GM19467 (cell line): Measurements from ENCODE around the gene CNIH3.

Experiments used
- ATAC-seq: cut with Tn5 transposase; IDR thresholded peaks from one replicate; pipeline ENCODE4 v1.9.1; 2021; ENCODE audit warnings: mild to moderate bottlenecking, moderate library complexity; ENCODE audit not compliant: unreplicated experiment

The CNIH3 gene

GRCh38 chr1:224613486-224613885, 2.6 kb upstream of the CNIH3 start:
- ATAC-seq, result no peak

GRCh38 chr1:224616756-224617409, 766 bp downstream of the CNIH3 start:
- no peak for ATAC-seq

- no peak for ATAC-seq
Measured at GRCh38 chr1:224617410-224618355, 1.6 kb downstream of the CNIH3 start.

- no peak for ATAC-seq
Measured at GRCh38 chr1:224619209-224619608, 3.1 kb downstream of the CNIH3 start.

- ATAC-seq, result no peak
Measured at GRCh38 chr1:224620105-224620504, 4.0 kb downstream of the CNIH3 start.

GRCh38 chr1:224621813-224622682, 5.9 kb downstream of the CNIH3 start:
- ATAC-seq, result no peak

GRCh38 chr1:224622831-224623230, 6.7 kb downstream of the CNIH3 start:
- ATAC-seq, result no peak

GRCh38 chr1:224623310-224623714, 7.2 kb downstream of the CNIH3 start:
- ATAC-seq, result no peak

- peak; percentile 80 for ATAC-seq
Measured at GRCh38 chr1:224623743-224624333, 7.7 kb downstream of the CNIH3 start.

- no peak for ATAC-seq
Measured at GRCh38 chr1:224624432-224624831, 8.3 kb downstream of the CNIH3 start.

- no peak for ATAC-seq
Measured at GRCh38 chr1:224626042-224626441, 9.9 kb downstream of the CNIH3 start.

GRCh38 chr1:224629965-224630364, 13.8 kb downstream of the CNIH3 start:
- ATAC-seq, result no peak

GRCh38 chr1:224631462-224632115, 15.5 kb downstream of the CNIH3 start:
- no peak for ATAC-seq

- ATAC-seq, result no peak
Measured at GRCh38 chr1:224632381-224632871, 16.3 kb downstream of the CNIH3 start.

GRCh38 chr1:224632921-224633321, 16.8 kb downstream of the CNIH3 start:
- no peak for ATAC-seq

- ATAC-seq, result no peak
Measured at GRCh38 chr1:224635356-224635755, 19.2 kb downstream of the CNIH3 start.

GRCh38 chr1:224637515-224637914, 21.4 kb downstream of the CNIH3 start:
- no peak for ATAC-seq

GRCh38 chr1:224637936-224638335, 21.8 kb downstream of the CNIH3 start:
- ATAC-seq, result no peak

GRCh38 chr1:224639426-224639975, 23.4 kb downstream of the CNIH3 start:
- no peak for ATAC-seq

- no peak for ATAC-seq
Measured at GRCh38 chr1:224640018-224640417, 23.9 kb downstream of the CNIH3 start.
